ENCODE measurements around the gene CCSER2.

Gene CCSER2

DNA sequence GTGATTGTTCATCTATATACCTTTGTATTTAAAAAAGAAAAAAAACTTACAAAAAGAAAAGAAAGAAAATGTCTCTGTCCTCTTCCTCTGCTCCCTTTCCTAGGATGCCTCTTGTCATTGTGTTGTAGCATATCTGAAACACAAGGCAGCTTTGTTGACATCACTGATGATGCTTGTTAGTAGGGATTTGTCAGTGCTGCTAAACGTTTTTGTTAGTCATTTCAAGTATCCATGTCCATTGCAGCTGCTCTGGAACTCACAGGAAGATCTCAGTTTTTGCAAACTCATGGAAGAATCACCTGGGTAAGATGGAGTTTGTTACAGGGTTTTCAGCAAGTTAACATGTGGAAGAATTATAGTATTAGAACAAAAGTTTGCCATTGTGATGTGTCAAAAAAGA lies 123.6 kb downstream of the CCSER2 start:
- no peak overlapping the region for H3K4me3 ChIP-seq (replicated peaks; ENCODE audit: low read depth, low read length)
- no peak for DNase-seq (ENCODE audit: extremely low read depth, low read depth)
- TF ChIP-seq, protein P1, sequence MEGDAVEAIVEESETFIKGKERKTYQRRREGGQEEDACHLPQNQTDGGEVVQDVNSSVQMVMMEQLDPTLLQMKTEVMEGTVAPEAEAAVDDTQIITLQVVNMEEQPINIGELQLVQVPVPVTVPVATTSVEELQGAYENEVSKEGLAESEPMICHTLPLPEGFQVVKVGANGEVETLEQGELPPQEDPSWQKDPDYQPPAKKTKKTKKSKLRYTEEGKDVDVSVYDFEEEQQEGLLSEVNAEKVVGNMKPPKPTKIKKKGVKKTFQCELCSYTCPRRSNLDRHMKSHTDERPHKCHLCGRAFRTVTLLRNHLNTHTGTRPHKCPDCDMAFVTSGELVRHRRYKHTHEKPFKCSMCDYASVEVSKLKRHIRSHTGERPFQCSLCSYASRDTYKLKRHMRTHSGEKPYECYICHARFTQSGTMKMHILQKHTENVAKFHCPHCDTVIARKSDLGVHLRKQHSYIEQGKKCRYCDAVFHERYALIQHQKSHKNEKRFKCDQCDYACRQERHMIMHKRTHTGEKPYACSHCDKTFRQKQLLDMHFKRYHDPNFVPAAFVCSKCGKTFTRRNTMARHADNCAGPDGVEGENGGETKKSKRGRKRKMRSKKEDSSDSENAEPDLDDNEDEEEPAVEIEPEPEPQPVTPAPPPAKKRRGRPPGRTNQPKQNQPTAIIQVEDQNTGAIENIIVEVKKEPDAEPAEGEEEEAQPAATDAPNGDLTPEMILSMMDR (IDR thresholded peaks at IDR 0.05; ENCODE audit: low read depth, low read length, missing control alignments): no peak

DNA sequence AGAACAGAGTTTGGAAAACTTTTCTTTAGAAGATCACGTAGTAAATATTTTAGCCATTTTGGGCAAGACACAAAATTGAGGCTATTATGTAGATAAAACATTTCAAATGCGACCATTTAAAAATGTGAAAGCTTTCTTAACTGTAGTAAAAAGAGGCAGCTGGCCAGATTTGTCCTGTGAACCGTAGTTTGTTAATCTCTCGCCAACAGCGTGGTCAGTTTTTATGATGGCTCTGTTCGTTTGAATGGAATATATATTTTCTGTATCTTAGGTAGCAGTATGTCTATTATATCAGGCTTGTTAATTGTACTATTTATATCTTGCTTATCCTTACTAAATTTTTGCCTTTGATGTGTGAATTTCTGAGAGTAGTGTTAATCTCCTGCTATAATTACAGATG lies 124.9 kb downstream of the CCSER2 start:
- TF ChIP-seq, protein P1 (IDR thresholded peaks at IDR 0.05; ENCODE audit: low read depth, low read length, missing control alignments): no peak
- DNase-seq (ENCODE audit: extremely low read depth, low read depth): no peak
- H3K4me3 ChIP-seq (replicated peaks; ENCODE audit: low read depth, low read length): no peak overlapping the region

DNA sequence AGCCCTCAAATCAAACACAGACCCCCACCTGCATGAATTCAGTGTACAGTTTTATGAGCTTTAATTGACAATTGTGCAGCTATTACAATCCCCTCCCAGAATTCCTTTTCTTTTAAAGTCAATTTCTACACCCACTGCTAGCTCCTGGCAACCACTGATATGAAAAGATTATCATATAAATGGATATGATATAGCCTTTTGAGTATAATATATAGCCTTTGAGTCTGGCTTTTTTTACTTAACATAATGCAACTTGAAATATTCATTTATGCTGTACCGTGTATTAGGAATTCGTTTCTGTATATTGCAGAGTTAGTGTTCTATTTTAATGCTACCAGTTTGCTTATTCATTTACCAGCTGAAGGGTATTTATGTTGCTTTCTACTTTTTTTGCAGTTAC lies 127.7 kb downstream of the CCSER2 start:
- TF ChIP-seq, protein P1 (IDR thresholded peaks at IDR 0.05; ENCODE audit: low read depth, low read length, missing control alignments): no peak
- no peak for DNase-seq (ENCODE audit: extremely low read depth, low read depth)
- H3K4me3 ChIP-seq (replicated peaks; ENCODE audit: low read depth, low read length): no peak overlapping the region

DNA sequence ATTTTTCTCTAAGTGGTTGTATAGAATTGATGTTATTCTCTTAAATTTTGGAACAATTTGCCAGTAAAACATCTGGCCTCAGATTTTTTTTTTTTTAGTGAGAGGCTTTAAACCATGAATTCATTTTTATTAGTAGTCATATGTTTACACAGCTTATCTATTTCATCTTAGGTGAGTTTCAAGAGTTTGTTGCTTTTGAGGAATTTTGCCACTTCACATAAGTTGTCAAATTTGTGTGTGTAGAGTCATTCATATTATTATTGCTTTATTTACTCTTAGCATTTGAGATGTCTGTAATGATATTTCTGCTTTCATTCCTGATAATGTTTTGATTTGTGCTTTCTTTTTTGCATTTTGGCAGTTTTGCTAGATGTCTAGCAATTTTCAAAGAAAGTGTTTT lies 132.1 kb downstream of the CCSER2 start:
- DNase-seq (ENCODE audit: extremely low read depth, low read depth): no peak
- no peak overlapping the region for H3K4me3 ChIP-seq (replicated peaks; ENCODE audit: low read depth, low read length)
- TF ChIP-seq, protein P1 (IDR thresholded peaks at IDR 0.05; ENCODE audit: low read depth, low read length, missing control alignments): no peak

DNA sequence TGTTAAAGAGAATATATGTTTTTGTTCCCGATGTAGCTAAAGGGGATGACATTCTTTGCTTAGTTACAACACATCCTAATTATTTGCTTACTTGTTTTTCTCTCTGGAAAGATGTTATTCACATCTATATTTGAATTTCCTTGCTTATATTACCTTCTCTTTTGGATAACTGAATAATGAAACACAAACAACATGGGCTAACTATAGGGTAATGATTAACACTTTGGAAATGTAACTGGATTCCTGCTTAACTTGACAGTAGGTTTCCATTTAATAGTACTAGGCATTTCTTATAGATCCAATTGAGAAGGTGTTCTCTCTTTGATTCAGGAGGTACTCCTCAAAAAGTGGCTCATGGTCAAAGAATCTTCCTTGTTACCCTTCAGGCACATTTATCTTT lies 141.1 kb downstream of the CCSER2 start:
- TF ChIP-seq, protein P1 (IDR thresholded peaks at IDR 0.05; ENCODE audit: low read depth, low read length, missing control alignments): no peak
- DNase-seq (ENCODE audit: extremely low read depth, low read depth): no peak
- no peak overlapping the region for H3K4me3 ChIP-seq (replicated peaks; ENCODE audit: low read depth, low read length)

DNA sequence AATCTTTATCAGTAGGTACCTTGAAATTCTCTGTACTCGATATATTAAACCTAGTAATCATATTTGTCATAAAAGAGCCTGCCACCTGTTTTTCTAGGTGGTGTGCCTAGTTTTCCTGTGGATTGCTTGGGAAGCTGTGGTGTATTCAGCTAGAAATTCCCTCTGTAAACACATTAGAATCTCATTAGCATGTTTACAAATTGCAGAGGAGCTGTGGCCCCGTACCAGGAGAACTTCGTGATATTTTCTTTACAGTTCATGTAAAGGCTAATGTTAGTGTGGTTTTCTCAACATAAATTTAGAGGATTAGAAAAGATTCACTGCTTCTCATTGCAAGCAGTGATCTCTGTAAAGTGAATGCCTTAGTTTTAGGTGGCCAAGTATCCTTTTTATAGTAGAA lies 144.7 kb downstream of the CCSER2 start:
- no peak overlapping the region for H3K4me3 ChIP-seq (replicated peaks; ENCODE audit: low read depth, low read length)
- no peak for DNase-seq (ENCODE audit: extremely low read depth, low read depth)
- TF ChIP-seq, protein P1 (IDR thresholded peaks at IDR 0.05; ENCODE audit: low read depth, low read length, missing control alignments): no peak

DNA sequence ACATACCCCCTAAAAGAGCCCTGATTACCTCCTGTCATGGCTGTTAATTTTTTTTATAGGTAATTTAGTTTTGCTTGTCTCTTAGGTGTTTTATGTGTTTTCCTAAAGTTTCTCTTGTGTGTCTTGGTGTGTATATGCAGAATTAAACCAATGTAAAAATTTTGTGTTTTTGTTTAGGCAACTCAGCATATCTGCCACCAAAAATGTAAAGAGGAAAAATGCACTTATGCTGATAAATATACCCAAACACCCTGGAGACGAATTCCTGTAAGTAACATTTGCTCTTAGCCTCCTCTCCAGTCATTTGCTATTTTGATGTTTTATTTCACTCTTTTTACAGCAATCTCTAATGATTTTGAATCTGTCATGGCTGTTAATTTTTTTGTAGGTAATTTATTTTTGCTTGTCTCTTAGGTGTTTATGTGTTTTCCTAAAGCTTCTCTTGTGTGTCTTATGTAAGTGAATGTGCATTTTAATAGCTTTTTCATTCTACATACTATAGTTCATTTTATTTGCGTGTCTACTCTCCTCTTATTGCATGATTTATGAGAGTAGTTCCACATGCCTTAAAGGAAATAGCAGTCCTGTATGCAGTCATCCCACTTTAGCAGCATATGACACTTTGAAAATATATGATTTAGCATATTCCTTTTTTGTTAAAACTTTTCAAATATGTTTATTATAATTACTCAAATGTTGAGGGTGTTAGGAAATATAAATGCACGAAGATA lies 149.2 kb downstream of the CCSER2 start:
- DNase-seq (ENCODE audit: extremely low read depth, low read depth): no peak
- H3K4me3 ChIP-seq (replicated peaks; ENCODE audit: low read depth, low read length): no peak overlapping the region
- TF ChIP-seq, protein P1 (IDR thresholded peaks at IDR 0.05; ENCODE audit: low read depth, low read length, missing control alignments): no peak

All from HFF-Myc (cell line).